ENCODE results near the gene OSBPL1A. TPM values are rescaled to one million over a fixed set of nuclear protein-coding genes. Genes with fewer than 3 reads are reported as not detected.

OSBPL1A gene
- total RNA-seq, 2 donors from 2014 or later, result 57.0 to 86.7 TPM

- H3K36me3 ChIP-seq, result peaks cover 12% of the 10 kb centered on the region
- no peak overlapping the region for H3K4me3 ChIP-seq
- no peak for DNase-seq (ENCODE audit: low spot score)
- TF ChIP-seq, protein P1, sequence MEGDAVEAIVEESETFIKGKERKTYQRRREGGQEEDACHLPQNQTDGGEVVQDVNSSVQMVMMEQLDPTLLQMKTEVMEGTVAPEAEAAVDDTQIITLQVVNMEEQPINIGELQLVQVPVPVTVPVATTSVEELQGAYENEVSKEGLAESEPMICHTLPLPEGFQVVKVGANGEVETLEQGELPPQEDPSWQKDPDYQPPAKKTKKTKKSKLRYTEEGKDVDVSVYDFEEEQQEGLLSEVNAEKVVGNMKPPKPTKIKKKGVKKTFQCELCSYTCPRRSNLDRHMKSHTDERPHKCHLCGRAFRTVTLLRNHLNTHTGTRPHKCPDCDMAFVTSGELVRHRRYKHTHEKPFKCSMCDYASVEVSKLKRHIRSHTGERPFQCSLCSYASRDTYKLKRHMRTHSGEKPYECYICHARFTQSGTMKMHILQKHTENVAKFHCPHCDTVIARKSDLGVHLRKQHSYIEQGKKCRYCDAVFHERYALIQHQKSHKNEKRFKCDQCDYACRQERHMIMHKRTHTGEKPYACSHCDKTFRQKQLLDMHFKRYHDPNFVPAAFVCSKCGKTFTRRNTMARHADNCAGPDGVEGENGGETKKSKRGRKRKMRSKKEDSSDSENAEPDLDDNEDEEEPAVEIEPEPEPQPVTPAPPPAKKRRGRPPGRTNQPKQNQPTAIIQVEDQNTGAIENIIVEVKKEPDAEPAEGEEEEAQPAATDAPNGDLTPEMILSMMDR (IDR thresholded peaks at IDR 0.05), result no peak
- H3K27ac ChIP-seq, result no peak overlapping the region
- no peaks in the 10 kb centered on the region for H3K27me3 ChIP-seq
- H3K9me3 ChIP-seq, result no peaks in the 10 kb centered on the region
- H3K4me1 ChIP-seq, result peaks cover 0 to 4% of the 10 kb centered on the region in 2 donors
These were observed 35.0 kb upstream of the OSBPL1A start for GRCh38 chr18:24432618-24433017.

GRCh38 chr18:24429188-24429587 is 31.6 kb upstream of the OSBPL1A start:
- Histone ChIP-seq H3K27me3 (no peaks in the 10 kb centered on the region), H3K27ac (no peak overlapping the region), H3K4me3 (no peak overlapping the region), H3K4me1 (peaks cover 0 to 11% of the 10 kb centered on the region in 2 donors), H3K9me3 (no peaks in the 10 kb centered on the region), H3K36me3 (peaks cover 7% of the 10 kb centered on the region)
- DNase-seq (ENCODE audit: low spot score), result no peak
- TF ChIP-seq, protein P1 (IDR thresholded peaks at IDR 0.05), result no peak

- DNase-seq (ENCODE audit: low spot score), result no peak
- TF ChIP-seq, protein P1 (IDR thresholded peaks at IDR 0.05), result no peak
- no peak overlapping the region for H3K4me3 ChIP-seq
- H3K4me1 ChIP-seq, result peaks cover 0 to 11% of the 10 kb centered on the region in 2 donors
- no peaks in the 10 kb centered on the region for H3K27me3 ChIP-seq
- H3K27ac ChIP-seq, result no peak overlapping the region
- H3K9me3 ChIP-seq, result no peaks in the 10 kb centered on the region
- H3K36me3 ChIP-seq, result peaks cover 7% of the 10 kb centered on the region
These were observed 31.1 kb upstream of the OSBPL1A start for GRCh38 chr18:24428709-24429108.

GRCh38 chr18:24427484-24427883 is 29.9 kb upstream of the OSBPL1A start:
- peaks cover 0 to 11% of the 10 kb centered on the region in 2 donors for H3K4me1 ChIP-seq
- H3K27me3 ChIP-seq, result no peaks in the 10 kb centered on the region
- no peak overlapping the region for H3K27ac ChIP-seq
- H3K4me3 ChIP-seq, result peak overlapping the region; percentile 60 to 80
- TF ChIP-seq, protein P1 (IDR thresholded peaks at IDR 0.05), result no peak
- no peaks in the 10 kb centered on the region for H3K9me3 ChIP-seq
- peaks cover 7% of the 10 kb centered on the region for H3K36me3 ChIP-seq
- no peak for DNase-seq (ENCODE audit: low spot score)

GRCh38 chr18:24426398-24427294 is 29.0 kb upstream of the OSBPL1A start, which contains the start of gene IMPACT:
Gene IMPACT, plus strand, starts transcription at chr18:24426670. Its CDS starts 87 bp downstream, at chr18:24426757.
- peak; percentile 68 for DNase-seq (ENCODE audit: low spot score)
- TF ChIP-seq, protein P1 (IDR thresholded peaks at IDR 0.05), result no peak
- H3K9me3 ChIP-seq, result no peaks in the 10 kb centered on the region

More at GRCh38 chr18:24426398-24427294, 29.0 kb upstream of the OSBPL1A start, which contains the start of gene IMPACT:
- Histone ChIP-seq H3K27ac (peak within 1 kb of the TSS; percentile 78 to 79), H3K36me3 (peaks cover 7% of the 10 kb centered on the region), H3K4me1 (peaks cover 0 to 11% of the 10 kb centered on the region in 2 donors), H3K4me3 (peak within 1 kb of the TSS; percentile 60 to 80), H3K27me3 (no peaks in the 10 kb centered on the region)

Measured in right atrium auricular region (tissue), 2 donors.